Measurements from ENCODE around the gene ADGRG2.

The ADGRG2 gene

DNA sequence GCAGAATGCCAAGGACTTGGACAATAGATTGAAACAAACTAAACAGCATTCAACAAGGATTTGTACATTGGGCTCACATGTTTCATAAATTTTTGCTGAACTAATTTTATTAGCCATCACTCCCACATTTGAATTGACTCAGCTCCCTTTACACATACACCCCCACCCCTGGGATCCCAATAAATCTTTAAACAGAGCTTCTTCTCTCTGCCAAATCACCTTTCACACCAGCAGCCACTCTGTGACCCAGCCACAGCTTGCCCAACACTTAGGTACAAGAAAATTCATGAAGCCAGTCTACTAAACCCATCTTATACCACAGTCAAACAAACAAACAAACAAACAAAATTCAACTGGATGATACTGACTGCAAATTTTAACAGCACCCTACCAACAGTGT is 159.9 kb downstream of the ADGRG2 start:
- TF ChIP-seq, protein P1, sequence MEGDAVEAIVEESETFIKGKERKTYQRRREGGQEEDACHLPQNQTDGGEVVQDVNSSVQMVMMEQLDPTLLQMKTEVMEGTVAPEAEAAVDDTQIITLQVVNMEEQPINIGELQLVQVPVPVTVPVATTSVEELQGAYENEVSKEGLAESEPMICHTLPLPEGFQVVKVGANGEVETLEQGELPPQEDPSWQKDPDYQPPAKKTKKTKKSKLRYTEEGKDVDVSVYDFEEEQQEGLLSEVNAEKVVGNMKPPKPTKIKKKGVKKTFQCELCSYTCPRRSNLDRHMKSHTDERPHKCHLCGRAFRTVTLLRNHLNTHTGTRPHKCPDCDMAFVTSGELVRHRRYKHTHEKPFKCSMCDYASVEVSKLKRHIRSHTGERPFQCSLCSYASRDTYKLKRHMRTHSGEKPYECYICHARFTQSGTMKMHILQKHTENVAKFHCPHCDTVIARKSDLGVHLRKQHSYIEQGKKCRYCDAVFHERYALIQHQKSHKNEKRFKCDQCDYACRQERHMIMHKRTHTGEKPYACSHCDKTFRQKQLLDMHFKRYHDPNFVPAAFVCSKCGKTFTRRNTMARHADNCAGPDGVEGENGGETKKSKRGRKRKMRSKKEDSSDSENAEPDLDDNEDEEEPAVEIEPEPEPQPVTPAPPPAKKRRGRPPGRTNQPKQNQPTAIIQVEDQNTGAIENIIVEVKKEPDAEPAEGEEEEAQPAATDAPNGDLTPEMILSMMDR (IDR thresholded peaks at IDR 0.05; ENCODE audit: low read depth, low read length): no peak
- no peak for DNase-seq (ENCODE audit: extremely low read depth, low read depth)

DNA sequence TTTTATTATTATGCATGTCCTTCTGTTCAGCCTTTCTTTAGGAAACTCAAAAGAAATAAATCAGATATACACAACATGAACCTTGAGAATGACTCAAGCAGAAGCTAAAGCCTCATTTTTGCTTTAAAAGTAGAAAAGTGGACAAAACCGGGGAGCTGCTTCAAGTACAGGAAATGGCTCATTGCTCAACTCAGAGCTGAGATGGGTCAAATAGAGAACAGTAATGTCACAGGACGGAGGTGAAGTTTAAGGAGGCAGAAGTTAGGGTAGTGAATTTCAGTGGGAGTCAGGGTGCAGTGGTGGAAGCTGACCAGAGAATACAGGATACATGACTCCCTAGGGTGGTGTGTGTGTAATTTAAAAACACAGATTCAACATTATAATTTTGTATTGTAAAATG is 160.6 kb downstream of the ADGRG2 start:
- no peak for DNase-seq (ENCODE audit: extremely low read depth, low read depth)
- TF ChIP-seq, protein P1 (IDR thresholded peaks at IDR 0.05; ENCODE audit: low read depth, low read length): no peak

DNA sequence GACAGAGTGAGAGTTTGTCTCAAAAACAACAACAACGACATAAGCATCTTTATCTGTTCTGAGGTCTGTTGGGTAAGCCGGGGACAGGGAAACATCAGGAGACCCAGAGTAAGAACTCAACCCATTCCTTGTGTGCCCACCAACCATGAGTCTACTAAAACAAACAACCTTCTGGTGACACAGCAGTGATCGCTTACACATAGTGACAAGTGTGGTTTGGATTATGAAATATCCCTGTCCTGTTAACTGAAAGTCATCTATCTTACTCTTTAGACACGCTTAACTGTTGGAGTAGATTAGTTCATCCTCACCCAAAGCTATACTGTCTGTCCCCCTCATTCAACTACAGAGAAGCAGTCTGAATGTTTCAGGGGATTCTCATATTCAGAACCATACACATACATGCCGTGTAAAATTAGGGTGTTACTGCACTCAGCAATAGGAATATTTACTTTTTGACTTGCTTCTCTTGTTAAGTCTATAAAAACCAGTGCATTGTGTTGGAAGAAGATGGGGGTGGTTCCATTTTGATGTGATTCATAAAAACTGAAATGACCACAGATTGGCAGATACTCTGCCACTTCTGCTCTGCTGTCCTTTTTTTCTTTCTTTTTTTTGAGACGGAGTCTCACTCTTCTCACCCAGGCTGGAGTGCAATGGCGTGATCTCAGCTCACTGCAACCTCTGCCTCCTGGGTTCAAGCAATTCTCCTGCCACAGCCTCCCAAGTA is 165.8 kb downstream of the ADGRG2 start:
- no peak for DNase-seq (ENCODE audit: extremely low read depth, low read depth)
- TF ChIP-seq, protein P1 (IDR thresholded peaks at IDR 0.05; ENCODE audit: low read depth, low read length): no peak

DNA sequence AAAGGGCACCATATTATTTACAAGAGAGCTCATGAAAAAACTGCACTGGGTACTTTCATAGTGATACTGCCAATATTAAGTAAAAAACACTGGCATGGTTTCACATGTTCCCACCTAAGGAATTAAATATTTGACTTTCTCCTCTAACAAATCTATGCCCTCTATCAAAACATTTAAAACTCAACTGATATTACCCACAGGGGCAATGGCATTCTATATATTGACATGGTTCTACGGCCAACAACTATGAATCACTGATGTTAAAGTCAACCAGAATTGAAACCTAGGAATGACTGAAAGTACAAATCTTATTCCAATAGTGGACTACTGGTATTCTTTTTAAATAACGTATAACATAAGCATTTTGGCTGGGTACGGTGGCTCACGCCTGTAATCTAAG is 166.6 kb downstream of the ADGRG2 start:
- TF ChIP-seq, protein P1 (IDR thresholded peaks at IDR 0.05; ENCODE audit: low read depth, low read length): no peak
- DNase-seq (ENCODE audit: extremely low read depth, low read depth): no peak

DNA sequence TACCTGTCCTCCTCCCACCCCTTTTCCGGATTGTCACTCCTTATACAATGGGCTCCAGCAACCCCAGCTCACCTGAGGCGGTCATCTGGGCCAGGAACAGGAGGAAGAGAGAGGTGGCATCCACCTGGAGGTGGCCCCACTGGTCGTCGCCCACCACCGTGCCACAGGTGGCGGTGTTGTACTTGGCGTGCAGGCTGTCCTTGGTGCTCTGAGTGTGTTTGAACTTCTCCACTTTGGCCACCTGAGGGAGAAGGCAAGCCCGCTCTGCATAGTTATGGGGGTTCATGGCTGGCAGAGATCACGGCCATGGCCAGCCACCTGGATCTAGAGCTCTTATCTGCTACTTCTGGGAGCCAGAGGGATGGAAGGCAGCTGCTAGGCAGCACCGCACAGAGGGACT is 171.2 kb downstream of the ADGRG2 start:
- DNase-seq (ENCODE audit: extremely low read depth, low read depth): no peak
- TF ChIP-seq, protein P1 (IDR thresholded peaks at IDR 0.05; ENCODE audit: low read depth, low read length): no peak

DNA sequence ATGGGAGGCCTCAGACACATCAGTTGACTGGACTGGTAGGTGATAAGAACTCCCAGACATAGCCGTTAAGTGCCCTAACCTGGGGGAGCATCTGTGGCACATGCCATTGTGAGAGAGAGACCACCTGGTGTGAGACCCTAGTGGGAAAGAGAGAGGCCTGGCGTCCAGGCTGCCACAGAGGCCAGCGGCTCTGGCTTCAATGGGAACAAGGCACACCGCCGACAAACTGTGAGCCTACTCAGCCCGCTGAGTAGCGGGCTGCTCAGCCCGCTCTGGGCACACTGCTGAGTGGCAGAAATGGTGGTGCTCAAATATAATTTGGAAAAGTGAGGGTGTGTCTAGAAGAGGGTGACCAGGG is 172.3 kb downstream of the ADGRG2 start:
- DNase-seq (ENCODE audit: extremely low read depth, low read depth): no peak
- TF ChIP-seq, protein P1 (IDR thresholded peaks at IDR 0.05; ENCODE audit: low read depth, low read length): no peak

DNA sequence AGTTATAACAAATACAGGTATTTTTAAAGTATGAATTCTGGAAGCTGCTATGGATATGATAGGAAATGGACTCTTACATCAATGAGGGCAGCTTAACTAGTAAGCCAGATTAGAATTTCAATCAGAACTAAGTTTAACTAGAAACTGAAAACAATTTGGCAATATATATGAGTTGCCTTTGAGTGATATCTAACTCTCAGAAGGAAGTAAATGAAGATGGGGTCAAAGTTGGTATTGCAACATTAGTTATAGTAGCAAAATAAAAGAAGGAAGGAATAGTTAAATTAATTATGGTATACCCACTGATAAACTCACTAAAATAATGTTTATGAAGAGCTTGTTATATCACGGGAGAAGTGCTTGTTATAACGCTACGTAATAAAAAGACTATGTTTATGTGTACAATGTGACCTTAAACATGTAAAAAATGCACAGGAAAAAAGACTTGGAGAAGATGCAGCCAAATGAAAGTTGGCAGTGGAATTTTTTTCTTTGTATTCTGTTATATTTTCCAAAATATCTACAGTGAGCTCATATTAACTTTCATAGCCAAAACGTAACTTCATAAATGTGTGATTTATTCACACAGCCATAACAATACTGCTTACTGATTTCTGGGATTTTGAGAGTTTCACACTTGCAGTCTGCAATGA is 172.9 kb downstream of the ADGRG2 start:
- TF ChIP-seq, protein P1 (IDR thresholded peaks at IDR 0.05; ENCODE audit: low read depth, low read length): no peak
- no peak for DNase-seq (ENCODE audit: extremely low read depth, low read depth)
